SK-N-SH treated with all-trans-retinoic acid at 6 μM for 48 hours (cell line): ENCODE data around the gene HRNR.

ENCODE experiments used
- ARNTL ChIP-seq: fragments of 450-650 bp; formaldehyde crosslinking; IDR thresholded peaks from 2 replicates; pipeline ENCODE4 v1.5.0; 2020; ENCODE audit warnings: low read depth, mild to moderate bottlenecking, moderate library complexity, borderline replicate concordance
- CSDC2 ChIP-seq: fragments of 250-450 bp; sonication (Bioruptor Pico); IDR thresholded peaks from 2 replicates; pipeline ENCODE4 v1.5.0; 2020; ENCODE audit warnings: mild to moderate bottlenecking, moderate library complexity
- CSRNP3 ChIP-seq: fragments of 250-450 bp; sonication (Bioruptor Pico); IDR thresholded peaks from 2 replicates; pipeline ENCODE4 v1.5.1; 2021; ENCODE audit warnings: mild to moderate bottlenecking, moderate library complexity
- GLIS3 ChIP-seq: fragments of 250-450 bp; sonication (Bioruptor Pico); IDR thresholded peaks from 2 replicates; pipeline ENCODE4 v1.5.0; 2020; ENCODE audit warnings: mild to moderate bottlenecking, moderate library complexity
- ISL1 ChIP-seq: fragments of 250-450 bp; sonication (Bioruptor Pico); IDR thresholded peaks from 2 replicates; pipeline ENCODE4 v2.1.2; 2022; ENCODE audit warnings: mild to moderate bottlenecking, moderate library complexity
- OSR1 ChIP-seq: fragments of 250-450 bp; sonication (Bioruptor Pico); IDR thresholded peaks from 2 replicates; pipeline ENCODE4 v1.8.0; 2022; ENCODE audit warnings: moderate library complexity, mild to moderate bottlenecking, inconsistent platforms
- PATZ1 ChIP-seq: fragments of 250-450 bp; sonication (Bioruptor Pico); IDR thresholded peaks from 2 replicates; pipeline ENCODE4 v1.8.0; 2020; ENCODE audit warnings: mild to moderate bottlenecking, moderate library complexity, borderline replicate concordance
- RARB ChIP-seq: fragments of 250-450 bp; sonication (Bioruptor Pico); IDR thresholded peaks from 2 replicates; pipeline ENCODE4 v1.8.0; 2021; ENCODE audit warnings: mild to moderate bottlenecking, moderate library complexity
- SNAI2 ChIP-seq: fragments of 250-450 bp; sonication (Bioruptor Pico); IDR thresholded peaks from 2 replicates; pipeline ENCODE4 v1.5.0; 2020; ENCODE audit warnings: mild to moderate bottlenecking, moderate library complexity
- ZC3H10 ChIP-seq: fragments of 250-450 bp; sonication (Bioruptor Pico); IDR thresholded peaks from 2 replicates; pipeline ENCODE4 v1.5.1; 2021; ENCODE audit warnings: mild to moderate bottlenecking, moderate library complexity
- ZFP3 ChIP-seq: fragments of 250-450 bp; sonication (Bioruptor Pico); IDR thresholded peaks from 2 replicates; pipeline ENCODE4 v1.5.0; 2020; ENCODE audit warnings: mild to moderate bottlenecking, moderate library complexity
- ZFP30 ChIP-seq: fragments of 450-650 bp; formaldehyde crosslinking; IDR thresholded peaks from 2 replicates; pipeline ENCODE4 v1.5.0; 2022; ENCODE audit warnings: mild to moderate bottlenecking, moderate library complexity

GRCh38 chr1:152224093-152224492 lies at the start of gene HRNR:
- TF ChIP-seq CSRNP3 = no peak
- no peak for TF ChIP-seq CSDC2 (CRISPR knock-in tag)
- TF ChIP-seq PATZ1 (CRISPR knock-in tag) = no peak
- TF ChIP-seq ARNTL = no peak
- no peak for TF ChIP-seq RARB
- TF ChIP-seq OSR1 = no peak
- no peak for TF ChIP-seq ZC3H10 (CRISPR knock-in tag)
- TF ChIP-seq ZFP3 (CRISPR knock-in tag) = no peak
- no peak for TF ChIP-seq ISL1
- TF ChIP-seq SNAI2 (CRISPR knock-in tag) = no peak
- TF ChIP-seq GLIS3 (CRISPR knock-in tag) = no peak
- TF ChIP-seq ZFP30 (CRISPR knock-in tag) = no peak
